HG02642 (cell line): ENCODE results near the gene PFDN1.
"Not testable (repeated sequence)": the region's sequence is repeated elsewhere in the genome, so short reads cannot be mapped to it uniquely, and the experiment has no call there.

Experiments
- ATAC-seq: cut with Tn5 transposase; IDR thresholded peaks from one replicate; pipeline ENCODE4 v1.9.1; 2021; ENCODE audit warnings: mild to moderate bottlenecking; ENCODE audit not compliant: unreplicated experiment, poor library complexity

PFDN1 gene, protein sequence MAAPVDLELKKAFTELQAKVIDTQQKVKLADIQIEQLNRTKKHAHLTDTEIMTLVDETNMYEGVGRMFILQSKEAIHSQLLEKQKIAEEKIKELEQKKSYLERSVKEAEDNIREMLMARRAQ

DNA sequence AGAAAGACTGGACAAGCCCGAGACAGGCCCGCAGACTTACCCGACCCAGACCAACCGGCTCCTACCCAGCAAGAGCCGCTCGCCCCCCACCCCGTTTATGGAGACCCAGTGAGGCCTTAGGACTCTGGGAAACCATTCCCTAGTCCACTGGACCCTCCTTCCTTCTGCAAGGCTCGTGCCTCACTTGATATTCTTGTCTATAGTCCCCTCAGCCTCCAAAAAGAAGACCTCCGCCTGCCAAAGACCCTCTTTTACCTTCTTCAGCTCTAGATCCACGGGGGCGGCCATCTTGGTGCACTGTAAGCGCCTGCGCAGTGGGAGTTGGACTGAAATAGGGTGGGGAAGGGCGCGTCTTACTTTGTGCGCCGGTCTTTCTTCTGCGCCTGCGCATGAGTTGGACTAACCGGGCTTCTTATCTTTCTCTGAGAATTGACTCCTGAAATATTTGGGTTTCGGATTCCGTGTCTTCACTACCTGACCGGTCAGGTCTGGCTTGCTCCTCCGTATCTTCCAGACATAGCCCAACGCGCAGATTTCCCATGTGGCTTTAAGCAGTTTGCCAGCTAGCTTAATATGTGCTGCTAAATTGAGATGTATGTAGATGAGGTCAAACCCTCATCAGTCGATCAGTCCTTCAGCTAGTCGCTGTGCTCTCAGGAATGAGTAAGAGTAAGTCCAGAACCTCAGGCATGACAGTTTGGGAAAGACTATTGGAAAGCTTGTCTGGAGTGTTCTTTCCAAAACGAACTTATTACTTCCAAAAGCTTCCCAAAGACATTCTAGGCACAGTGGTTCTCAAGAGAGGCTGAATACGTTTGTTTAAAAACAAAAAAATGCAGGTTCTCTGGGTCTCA, at the start of gene PFDN1:
TSS of gene PFDN1 (minus strand) at position 316 of the 854 bp plus-strand sequence. CDS start at position 288, 28 bp downstream.
- ATAC-seq: peak; percentile 97

DNA sequence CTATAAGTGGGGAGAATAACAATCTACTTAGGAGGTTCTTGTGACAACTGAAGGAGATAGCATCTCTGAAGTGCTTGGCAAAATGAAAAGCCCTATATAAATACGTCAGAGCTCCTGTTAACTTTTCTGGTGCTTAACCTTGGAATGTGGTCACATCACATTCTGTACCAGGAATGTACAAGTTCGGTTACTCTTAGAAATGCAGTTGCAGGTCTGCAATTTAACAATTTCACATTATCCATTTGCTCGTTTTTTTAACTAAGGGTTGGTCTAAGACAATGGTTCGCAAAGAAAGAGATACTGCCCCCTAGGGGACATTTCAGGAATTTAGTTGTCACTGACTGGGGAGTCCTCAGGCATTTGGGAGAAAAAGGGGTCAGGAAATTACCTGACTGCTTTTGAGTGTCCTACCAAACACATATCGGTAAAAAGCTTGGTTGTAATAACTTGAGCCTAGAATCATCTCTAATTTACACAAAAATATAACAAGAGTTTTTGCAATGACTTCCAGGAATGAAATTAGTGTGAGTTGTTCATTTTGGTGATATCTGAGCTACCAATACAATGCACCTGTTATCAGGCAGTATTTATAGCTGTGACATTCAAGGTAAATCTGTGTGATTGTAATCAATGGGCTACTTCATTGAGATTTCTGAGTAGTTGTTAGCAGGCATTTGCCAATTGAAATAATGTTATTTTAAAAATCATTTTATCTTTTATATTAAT, 48.9 kb upstream of the PFDN1 start:
- no peak for ATAC-seq

DNA sequence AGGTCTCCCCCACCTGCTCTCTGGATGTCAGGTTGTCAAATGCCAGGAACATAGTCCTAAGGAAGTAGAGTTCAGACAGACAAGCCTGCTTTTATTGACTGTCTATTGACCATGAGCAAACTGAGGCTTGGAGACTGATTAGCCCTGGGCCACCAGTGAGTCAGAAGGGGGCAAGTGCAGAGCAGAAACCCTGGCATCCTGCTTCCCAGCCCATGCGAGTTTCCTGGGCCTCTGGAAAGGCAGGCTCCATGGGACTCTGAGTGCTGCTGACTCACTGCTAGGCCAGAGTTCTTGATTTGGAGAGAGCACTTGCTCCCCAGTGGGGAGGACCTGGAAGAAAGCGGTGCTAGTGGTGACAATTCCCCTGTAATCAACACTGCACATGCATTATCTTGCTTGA, 46.3 kb upstream of the PFDN1 start:
- ATAC-seq: no peak

DNA sequence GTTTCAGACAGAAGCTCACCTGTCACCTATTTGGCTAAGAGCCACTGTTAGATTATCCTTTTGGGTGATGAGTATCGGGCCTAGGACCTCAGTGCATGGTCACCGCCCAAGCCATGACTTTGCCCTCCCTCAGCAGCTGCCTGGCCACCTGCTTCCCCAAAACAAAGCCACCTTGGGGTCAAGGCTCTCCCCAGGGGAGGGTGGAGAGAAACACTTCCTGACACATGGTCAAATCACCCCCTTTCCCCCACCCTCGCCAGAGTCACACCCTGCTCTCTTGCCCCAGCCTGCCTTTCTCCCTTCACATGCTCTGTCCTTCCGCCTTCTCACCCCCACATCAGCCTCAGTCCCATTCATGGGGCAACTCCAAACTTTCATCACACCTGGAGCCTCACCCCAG, 45.2 kb upstream of the PFDN1 start:
- ATAC-seq: no peak

DNA sequence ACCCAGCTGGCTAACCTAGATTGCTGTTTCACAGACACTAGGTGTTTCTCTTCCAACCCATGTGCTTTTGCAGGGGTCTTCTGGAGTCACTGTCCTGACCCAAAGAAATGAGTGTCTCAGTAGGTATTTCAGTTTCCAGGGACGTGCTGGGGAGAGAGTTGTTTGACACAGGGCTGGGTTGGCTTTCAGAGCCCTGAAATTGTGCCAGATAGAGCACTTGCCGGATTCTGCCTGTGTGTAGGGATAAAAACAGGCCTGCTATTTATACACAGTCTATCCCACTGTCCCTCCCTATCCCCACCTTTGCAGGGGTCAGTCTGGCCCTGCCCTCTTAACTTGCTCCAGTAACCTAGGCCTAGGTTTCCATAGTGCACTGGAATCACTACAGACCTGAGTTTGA, 44.5 kb upstream of the PFDN1 start:
- ATAC-seq: no peak

DNA sequence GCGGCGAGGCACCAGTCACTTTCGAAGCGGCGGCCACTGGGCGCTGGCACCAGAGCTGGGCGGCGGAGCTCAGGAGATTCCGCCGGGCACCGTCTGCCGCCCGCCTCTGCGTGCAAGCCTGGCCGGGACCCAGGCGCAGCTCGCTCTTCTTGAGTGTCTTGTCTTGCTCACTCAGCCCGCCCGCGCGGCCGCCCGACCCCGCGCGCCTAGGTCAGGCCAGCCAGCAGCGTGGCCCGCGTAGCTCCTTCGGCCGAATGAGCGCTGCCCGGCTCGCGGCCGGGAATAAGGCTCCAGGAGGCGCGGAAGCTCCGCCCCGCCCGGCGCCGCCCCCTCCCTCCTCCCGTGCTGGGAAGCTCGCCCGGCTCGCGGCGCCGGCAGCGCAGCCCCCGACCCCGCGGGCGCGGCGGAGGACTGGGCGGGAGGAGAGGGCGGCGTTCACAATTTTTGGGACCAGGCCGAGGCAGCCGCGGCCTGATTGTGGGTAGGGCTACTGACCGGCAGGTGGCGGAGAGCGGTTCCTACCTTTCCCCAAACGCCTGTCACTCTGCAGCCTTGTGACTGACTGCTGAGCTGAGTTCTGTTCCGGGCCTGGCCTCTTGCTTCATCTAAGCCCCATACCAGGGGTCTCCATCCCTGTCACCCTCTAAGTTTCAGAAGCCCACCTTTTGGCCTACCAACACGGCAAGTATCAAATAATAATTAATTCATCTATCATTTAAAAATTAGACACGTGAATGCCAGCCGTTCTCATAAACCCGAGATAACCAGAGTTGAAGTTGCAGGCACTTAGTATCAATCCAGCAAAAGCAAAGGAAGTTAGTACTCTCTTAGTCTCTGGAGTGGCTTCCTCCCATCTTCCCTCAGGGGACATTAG, 43.7 kb upstream of the PFDN1 start, which contains the start of gene HBEGF:
TSS of gene HBEGF (minus strand) at position 256 of the 874 bp plus-strand sequence. CDS start 275 bp downstream, outside the sequence.
- peak; percentile 74 for ATAC-seq

DNA sequence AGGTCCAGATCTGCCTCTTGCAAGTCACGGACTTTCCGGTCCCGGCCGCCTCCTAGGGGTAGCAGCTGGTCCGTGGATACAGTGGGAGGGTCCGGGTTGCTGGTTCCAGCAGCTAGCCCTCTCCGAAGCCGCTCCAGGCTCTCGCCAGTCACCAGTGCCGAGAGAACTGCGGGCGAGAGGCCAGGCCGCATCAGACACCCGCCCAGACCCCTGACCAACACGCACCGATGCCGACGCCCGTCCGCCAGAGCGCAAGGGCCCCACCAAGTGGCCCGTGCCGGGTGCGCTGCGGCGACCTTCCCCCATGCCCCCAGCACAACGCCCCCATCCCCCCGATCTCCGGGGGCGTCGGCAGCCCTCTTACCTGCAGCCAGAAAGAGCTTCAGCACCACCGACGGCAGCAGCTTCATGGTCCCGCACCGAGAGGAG, 43.0 kb upstream of the PFDN1 start:
- peak; percentile 28 for ATAC-seq

DNA sequence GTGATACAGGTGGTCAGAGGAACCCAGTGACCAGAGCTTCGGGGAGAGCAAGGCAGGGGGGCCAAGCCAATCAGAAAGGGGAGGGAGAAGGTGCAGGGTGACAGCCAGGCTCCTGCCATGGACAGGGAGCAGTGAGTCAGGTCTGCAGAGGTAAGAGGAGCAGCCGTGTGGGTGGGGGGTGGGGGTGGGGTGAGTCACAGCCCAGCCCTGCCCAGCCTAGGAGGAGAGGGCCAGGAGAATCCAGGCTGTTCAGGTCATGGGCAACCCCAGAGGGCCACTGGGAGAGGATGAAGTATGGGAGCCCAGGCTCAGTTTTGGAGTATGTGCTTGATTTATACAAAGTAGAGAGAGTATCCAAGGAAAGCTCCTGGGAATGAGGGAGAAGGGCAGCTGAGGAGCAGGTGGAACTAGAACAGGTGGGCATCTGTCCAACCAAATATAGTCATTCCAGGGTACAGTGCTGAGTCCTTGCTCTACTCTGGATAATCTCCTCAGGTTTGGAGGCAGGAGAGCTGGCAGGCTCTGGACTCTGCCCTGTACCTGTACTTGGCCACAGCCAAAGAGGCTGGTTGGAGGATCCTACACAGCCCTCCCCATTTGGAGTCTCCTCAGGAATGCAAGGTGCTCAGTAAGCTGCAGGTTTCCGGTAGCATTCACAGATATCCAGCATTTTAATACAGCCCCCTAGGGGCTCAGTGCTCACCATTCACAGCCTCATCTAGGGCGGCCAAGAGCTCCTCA, 42.0 kb upstream of the PFDN1 start:
- no peak for ATAC-seq

DNA sequence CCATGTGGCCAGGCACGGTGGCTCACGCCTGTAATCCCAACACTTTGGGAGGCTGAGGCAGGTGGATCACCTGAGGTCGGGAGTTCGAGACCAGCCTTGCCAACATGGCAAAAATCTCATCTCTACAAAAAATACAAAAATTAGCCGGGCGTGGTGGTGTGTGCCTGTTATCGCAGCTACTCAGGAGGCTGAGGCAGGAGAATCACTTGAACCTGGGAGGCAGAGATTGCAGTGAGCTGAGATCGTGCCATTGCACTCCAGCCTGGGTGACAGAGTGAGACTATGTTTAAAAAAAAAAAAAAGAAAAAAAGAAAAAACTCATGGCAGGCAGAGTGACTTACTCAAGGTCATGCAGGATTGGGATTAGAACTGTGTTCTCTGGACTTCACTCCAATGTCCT, 40.9 kb upstream of the PFDN1 start:
- ATAC-seq: not testable (repeated sequence)

DNA sequence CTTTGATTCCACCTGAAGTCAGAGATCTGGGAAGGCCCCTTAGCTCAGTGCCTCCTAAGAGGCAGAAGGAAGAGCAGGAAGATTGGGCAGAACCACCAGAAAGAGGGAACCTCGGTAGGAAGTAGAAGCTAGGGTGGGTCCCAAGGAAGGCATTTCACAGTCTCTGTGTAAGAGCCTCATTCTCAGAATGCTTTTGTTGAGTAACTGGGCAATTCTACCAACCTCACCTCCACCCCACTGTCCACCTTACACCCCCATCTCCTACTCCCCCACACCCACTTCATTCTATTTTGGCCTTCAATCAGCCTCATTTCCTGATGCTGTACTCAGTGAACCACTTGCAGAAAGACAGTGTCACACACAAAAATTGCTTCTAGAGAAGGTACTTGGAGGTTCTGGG, 40.0 kb upstream of the PFDN1 start:
- no peak for ATAC-seq

DNA sequence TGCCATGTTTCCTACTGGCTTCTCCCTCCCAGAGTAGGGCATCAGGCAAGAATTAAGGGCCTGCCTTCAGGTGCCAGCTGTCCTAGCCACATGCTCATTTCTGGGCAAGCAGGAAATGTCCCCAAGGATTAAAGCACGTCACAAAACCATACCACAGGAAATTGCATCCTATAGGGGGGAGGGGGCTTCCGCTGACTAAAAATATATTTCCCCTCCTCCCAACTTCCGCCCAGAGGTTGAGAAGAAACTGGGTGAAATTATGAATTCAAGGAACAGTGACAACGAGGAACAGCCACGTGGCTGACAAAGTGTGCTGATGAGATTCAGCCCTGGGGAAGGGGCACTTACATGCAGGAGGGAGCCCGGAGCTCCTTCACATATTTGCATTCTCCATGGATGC, 39.4 kb upstream of the PFDN1 start:
- no peak for ATAC-seq

DNA sequence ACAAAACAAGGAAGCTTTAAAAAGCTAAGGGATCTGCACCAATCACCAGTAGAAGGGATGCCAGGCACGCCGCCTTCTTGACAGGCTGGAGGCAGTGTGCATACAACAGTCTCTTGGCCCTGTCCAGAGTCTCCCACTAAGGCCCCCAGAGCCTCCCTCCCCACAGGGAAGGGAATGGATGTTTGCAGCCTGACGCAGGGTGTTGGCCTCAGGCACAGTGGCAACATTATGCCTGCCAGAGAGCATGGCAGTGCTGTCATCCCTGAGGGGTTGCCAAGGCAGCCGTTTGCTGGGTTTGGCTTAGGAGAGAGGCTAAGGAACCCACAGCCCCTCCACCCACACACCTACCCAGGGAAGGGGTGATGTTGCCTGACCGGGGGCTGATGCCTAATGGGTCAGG, 38.7 kb upstream of the PFDN1 start:
- no peak for ATAC-seq

DNA sequence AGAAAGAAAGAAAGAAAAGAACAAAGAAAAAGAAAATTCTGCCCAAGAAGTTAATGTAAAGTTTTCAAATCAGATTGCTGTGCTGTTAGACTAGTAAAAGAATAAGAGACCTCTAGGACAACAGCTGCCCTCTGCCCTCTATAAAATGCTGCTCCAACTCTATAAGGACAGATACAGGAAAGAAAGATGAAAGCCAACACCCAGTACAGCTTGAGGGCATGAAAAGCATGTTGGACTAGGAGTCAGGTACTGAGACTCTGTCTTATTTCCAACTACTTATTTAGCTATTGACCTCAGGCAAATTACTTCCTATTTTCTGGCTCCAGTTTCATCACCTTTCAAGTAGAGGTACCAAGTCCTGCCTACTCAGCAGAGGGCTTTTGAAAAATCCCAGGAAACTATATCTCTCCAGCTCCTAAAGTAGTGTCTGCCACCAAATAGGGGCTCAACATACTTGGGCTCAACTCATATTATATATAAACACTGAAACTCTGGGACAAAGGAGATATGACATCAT, 37.8 kb upstream of the PFDN1 start:
- ATAC-seq: no peak

DNA sequence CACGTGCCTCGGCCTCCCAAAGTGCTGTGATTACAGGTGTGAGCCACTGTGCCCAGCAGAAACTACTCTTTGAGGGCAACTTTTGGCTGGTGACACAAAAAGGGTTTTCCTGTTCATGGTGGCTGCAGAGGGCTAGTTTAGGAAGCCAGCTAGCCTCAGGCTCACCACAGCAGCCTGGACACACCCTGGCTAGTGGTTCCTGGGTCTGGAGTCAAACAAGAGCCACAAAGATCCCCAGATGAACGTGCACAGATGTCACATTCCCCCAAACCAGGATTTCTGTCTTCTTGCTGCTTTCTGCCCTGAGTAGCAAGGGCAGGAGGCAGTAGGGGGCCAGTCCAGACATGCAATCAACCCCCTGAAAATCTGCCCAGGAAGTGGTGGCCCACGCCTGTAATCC, 36.7 kb upstream of the PFDN1 start:
- ATAC-seq: no peak

DNA sequence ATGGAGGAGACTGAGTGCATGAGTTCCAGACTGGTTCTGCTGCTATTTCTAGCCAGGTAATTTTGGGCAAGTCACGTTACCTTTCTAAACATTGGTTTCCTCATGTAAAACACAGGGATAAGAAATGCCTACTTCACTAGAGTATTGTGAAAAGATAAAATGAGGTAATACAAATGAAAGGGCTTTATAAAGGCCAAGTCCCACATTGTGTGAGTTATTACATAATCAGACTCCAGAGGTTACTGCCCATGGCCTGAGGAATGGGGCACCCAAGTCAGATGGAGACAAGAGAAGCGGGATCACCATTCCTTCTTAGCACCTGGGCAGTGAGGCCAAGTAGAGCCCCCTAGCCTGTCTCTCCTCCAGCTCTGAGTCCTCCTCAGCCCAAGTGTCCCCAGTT, 36.0 kb upstream of the PFDN1 start:
- no peak for ATAC-seq

DNA sequence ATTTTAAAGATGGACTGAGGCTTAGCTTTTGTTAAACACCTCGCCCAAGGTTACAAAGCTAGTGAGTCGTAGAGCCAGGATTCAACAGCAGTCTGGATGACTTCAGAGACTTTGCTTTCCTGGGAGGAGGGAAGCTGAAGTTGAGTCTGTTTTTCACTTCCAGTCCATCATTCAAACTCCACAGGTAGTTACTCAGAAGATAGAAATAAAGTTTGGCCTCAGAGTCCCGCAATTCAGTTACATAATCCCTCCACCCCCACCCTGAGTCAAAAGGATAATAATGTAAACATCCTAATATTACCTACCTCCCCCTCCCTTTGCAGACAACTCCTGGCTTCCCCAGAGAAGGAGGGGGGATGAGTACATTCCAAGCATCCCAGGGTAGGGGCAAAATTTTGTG, 35.4 kb upstream of the PFDN1 start:
- no peak for ATAC-seq

DNA sequence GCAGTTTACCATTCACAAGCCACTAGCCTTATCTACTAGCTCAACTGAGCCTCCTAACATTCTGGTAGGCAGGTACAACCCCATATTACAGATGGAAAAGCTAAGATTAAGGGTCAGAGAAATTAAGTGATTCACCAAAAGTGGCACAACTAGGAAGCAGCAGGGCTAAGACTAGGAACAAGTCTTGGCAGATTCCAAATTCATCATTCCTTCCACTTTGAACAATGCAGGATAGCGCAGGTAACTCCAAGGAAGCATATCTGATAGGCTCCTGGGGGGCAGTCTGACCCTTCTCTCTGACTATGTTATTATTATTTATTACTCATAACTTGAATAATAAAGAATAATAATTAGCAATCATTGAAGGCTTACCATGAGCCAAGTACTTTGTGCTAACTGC, 35.0 kb upstream of the PFDN1 start:
- ATAC-seq: no peak

DNA sequence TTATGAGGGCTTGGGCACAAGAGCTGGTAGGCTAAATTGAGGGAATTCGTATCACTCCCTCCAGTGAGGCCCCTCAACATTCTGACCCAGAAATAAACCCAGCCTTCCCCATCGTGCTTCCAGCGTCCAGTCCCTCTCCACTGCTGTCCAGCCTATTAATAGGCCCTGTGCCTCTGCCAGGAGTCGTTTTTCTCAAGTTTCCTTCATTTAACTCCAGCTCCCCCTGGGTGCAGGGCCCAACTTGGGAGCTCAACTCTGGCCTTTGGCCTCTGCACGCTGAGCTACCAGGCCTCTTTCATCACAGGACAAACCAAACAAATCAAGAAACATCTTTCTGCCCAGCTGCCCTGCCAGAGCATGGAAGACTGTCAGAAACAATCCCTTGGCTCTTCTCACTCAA, 33.5 kb upstream of the PFDN1 start:
- ATAC-seq: no peak

DNA sequence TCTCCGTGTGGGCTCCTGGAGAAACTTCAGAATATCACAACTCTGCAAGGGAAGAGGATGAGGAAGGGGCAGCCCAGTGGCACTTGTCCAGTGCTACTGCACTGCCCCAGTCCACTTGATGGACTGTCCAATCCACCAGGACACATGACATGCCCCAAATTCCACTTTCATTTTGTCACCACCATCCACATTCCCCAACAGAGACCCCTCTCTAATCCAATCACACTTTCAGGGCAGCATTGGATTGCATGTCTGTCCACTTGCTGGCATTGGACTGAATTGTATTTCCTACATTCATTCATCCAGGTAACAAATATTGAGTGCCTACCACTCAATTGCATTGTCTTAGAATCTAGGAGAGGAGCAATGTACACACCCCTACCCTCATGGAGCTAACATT, 28.7 kb upstream of the PFDN1 start:
- ATAC-seq: no peak
